ENCODE data around the gene DIDO1.

- TF ChIP-seq, protein P1, sequence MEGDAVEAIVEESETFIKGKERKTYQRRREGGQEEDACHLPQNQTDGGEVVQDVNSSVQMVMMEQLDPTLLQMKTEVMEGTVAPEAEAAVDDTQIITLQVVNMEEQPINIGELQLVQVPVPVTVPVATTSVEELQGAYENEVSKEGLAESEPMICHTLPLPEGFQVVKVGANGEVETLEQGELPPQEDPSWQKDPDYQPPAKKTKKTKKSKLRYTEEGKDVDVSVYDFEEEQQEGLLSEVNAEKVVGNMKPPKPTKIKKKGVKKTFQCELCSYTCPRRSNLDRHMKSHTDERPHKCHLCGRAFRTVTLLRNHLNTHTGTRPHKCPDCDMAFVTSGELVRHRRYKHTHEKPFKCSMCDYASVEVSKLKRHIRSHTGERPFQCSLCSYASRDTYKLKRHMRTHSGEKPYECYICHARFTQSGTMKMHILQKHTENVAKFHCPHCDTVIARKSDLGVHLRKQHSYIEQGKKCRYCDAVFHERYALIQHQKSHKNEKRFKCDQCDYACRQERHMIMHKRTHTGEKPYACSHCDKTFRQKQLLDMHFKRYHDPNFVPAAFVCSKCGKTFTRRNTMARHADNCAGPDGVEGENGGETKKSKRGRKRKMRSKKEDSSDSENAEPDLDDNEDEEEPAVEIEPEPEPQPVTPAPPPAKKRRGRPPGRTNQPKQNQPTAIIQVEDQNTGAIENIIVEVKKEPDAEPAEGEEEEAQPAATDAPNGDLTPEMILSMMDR (conservative IDR thresholded peaks at IDR 0.05 in 1 of 2, IDR thresholded peaks at IDR 0.05 in 1 of 2; ENCODE audit: low read depth in 1 of 2, low read length in 2 of 2) = no peak
- TF ChIP-seq EZH2 (IDR thresholded peaks at IDR 0.05; ENCODE audit: low read length, missing control alignments) = no peak
Observed at GRCh38 chr20:62830821-62831220, 95.5 kb downstream of the DIDO1 start.
